Loucy (cell line): ENCODE measurements around the gene AGPAT3.

ENCODE experiments used
- EZH2phosphoT487 ChIP-seq: fragments of 200-600 bp; IDR thresholded peaks from 2 replicates; pipeline ENCODE4 v1.6.1; 2018; ENCODE audit warnings: antibody characterized with exemption, mild to moderate bottlenecking, moderate library complexity, borderline replicate concordance
- TF ChIP-seq, protein P1 (sequence below): fragments of 200-600 bp; sonication (generic); conservative IDR thresholded peaks from 2 replicates; pipeline ENCODE4 v1.5.1; 2014; ENCODE audit warnings: mild to moderate bottlenecking, antibody characterized with exemption, low read length

DNA sequence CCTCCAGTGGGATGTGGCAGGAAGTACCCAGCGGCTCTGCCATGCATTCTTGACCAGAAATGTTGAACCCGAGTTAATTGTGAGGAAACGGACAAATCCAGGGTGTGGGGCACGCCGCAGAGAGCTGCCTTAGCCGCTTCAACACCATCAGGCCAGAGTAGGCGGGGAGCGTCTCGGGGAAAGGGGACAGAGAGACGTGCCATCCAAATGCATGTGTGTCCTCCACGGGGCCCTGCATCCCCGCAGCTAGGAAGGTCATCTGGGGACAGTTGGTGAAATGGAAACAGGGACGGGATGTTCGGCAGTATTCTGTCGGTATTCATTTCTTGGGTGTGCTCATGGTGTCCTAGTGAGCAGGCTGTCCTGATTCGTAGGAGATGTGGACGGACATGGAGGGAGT lies 88.0 kb downstream of the AGPAT3 start:
- TF ChIP-seq, protein P1, sequence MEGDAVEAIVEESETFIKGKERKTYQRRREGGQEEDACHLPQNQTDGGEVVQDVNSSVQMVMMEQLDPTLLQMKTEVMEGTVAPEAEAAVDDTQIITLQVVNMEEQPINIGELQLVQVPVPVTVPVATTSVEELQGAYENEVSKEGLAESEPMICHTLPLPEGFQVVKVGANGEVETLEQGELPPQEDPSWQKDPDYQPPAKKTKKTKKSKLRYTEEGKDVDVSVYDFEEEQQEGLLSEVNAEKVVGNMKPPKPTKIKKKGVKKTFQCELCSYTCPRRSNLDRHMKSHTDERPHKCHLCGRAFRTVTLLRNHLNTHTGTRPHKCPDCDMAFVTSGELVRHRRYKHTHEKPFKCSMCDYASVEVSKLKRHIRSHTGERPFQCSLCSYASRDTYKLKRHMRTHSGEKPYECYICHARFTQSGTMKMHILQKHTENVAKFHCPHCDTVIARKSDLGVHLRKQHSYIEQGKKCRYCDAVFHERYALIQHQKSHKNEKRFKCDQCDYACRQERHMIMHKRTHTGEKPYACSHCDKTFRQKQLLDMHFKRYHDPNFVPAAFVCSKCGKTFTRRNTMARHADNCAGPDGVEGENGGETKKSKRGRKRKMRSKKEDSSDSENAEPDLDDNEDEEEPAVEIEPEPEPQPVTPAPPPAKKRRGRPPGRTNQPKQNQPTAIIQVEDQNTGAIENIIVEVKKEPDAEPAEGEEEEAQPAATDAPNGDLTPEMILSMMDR: no peak
- no peak for TF ChIP-seq EZH2phosphoT487
